ENCODE results near the gene CHRM4. TPM values are rescaled to one million over a fixed set of nuclear protein-coding genes. Genes with fewer than 3 reads are reported as not detected.

The CHRM4 gene
- total RNA-seq, 2 experiments from 2014 or later: 0.09 TPM; not detected in 1

- ChIA-PET POLR2A (interaction anchor here (1.0 kb wide), 1 partner anchor 27 kb away, joined by 3 read pairs; no protein-coding TSS in a partner anchor), CTCF (ENCODE audit: unreplicated experiment) (no interaction called here)
- TF ChIP-seq EZH2phosphoT487 (IDR thresholded peaks at IDR 0.05; ENCODE audit: borderline replicate concordance, low read depth, low read length) (no peak), CTCF (conservative IDR thresholded peaks at IDR 0.05; ENCODE audit: low read length) (no peak)
- H3K9me3 ChIP-seq (ENCODE audit: low read length): no peaks in the 10 kb centered on the region
- intact Hi-C loops (cut with micrococcal nuclease; ENCODE audit: unreplicated experiment): no loop called here
- H4K20me1 ChIP-seq (ENCODE audit: insufficient read depth, low read length): no peaks in the 10 kb centered on the region
- no peak overlapping the region for H3K4me3 ChIP-seq (ENCODE audit: low read depth, low read length, poor library complexity, severe bottlenecking)
- H2AFZ ChIP-seq (ENCODE audit: low read length): no peak overlapping the region
- H3K36me3 ChIP-seq (ENCODE audit: insufficient read depth, low read length): no peaks in the 10 kb centered on the region
- DNase-seq (ENCODE audit: low spot score): no peak
- no peaks in the 10 kb centered on the region for H3K4me1 ChIP-seq (ENCODE audit: insufficient read depth, low read length, poor library complexity, severe bottlenecking)
- H3K4me2 ChIP-seq (ENCODE audit: low read length): no peak overlapping the region
- BruUV-seq (replicated peaks): no TSS peak
- no peak overlapping the region for H3K27ac ChIP-seq (ENCODE audit: low read depth, low read length, poor library complexity, severe bottlenecking)
- H3K9me2 ChIP-seq (ENCODE audit: insufficient read depth, low read length): no peaks in the 10 kb centered on the region
- no peaks in the 10 kb centered on the region for H3K79me2 ChIP-seq (ENCODE audit: insufficient read depth, low read depth, low read length)
Observed at GRCh38 chr11:46387919-46388618, 3.5 kb downstream of the CHRM4 start.

GRCh38 chr11:46387456-46387855 lies 4.1 kb downstream of the CHRM4 start:
- Histone ChIP-seq H3K9me3 (ENCODE audit: low read length) (no peaks in the 10 kb centered on the region), H4K20me1 (ENCODE audit: insufficient read depth, low read length) (no peaks in the 10 kb centered on the region), H3K4me3 (ENCODE audit: low read depth, low read length, poor library complexity, severe bottlenecking) (no peak overlapping the region), H2AFZ (ENCODE audit: low read length) (no peak overlapping the region), H3K4me2 (ENCODE audit: low read length) (no peak overlapping the region), H3K79me2 (ENCODE audit: insufficient read depth, low read depth, low read length) (no peaks in the 10 kb centered on the region), H3K4me1 (ENCODE audit: insufficient read depth, low read length, poor library complexity, severe bottlenecking) (no peaks in the 10 kb centered on the region), H3K36me3 (ENCODE audit: insufficient read depth, low read length) (no peaks in the 10 kb centered on the region), H3K9me2 (ENCODE audit: insufficient read depth, low read length) (no peaks in the 10 kb centered on the region), H3K27ac (ENCODE audit: low read depth, low read length, poor library complexity, severe bottlenecking) (no peak overlapping the region)
- intact Hi-C loops (cut with micrococcal nuclease; ENCODE audit: unreplicated experiment): no loop called here
- CTCF ChIA-PET (ENCODE audit: unreplicated experiment): interaction anchor here (0.5 kb wide), 1 partner anchor 517 kb away, joined by 3 read pairs; no protein-coding TSS in a partner anchor
- BruUV-seq (replicated peaks): no TSS peak
- no peak for TF ChIP-seq EZH2phosphoT487 (IDR thresholded peaks at IDR 0.05; ENCODE audit: borderline replicate concordance, low read depth, low read length)
- TF ChIP-seq CTCF (conservative IDR thresholded peaks at IDR 0.05; ENCODE audit: low read length): no peak
- DNase-seq (ENCODE audit: low spot score): no peak
- POLR2A ChIA-PET: no interaction called here

- Histone ChIP-seq H2AFZ (ENCODE audit: low read length) (no peak overlapping the region), H3K9me3 (ENCODE audit: low read length) (no peaks in the 10 kb centered on the region), H3K27ac (ENCODE audit: low read depth, low read length, poor library complexity, severe bottlenecking) (no peak overlapping the region), H3K9me2 (ENCODE audit: insufficient read depth, low read length) (no peaks in the 10 kb centered on the region), H3K36me3 (ENCODE audit: insufficient read depth, low read length) (no peaks in the 10 kb centered on the region), H3K4me2 (ENCODE audit: low read length) (no peak overlapping the region), H3K4me1 (ENCODE audit: insufficient read depth, low read length, poor library complexity, severe bottlenecking) (no peaks in the 10 kb centered on the region), H4K20me1 (ENCODE audit: insufficient read depth, low read length) (no peaks in the 10 kb centered on the region), H3K79me2 (ENCODE audit: insufficient read depth, low read depth, low read length) (no peaks in the 10 kb centered on the region), H3K4me3 (ENCODE audit: low read depth, low read length, poor library complexity, severe bottlenecking) (no peak overlapping the region)
- intact Hi-C loops (cut with micrococcal nuclease; ENCODE audit: unreplicated experiment): no loop called here
- BruUV-seq (replicated peaks): no TSS peak
- ChIA-PET CTCF (ENCODE audit: unreplicated experiment) (no interaction called here), POLR2A (no interaction called here)
- DNase-seq (ENCODE audit: low spot score): no peak
- TF ChIP-seq EZH2phosphoT487 (IDR thresholded peaks at IDR 0.05; ENCODE audit: borderline replicate concordance, low read depth, low read length) (no peak), CTCF (conservative IDR thresholded peaks at IDR 0.05; ENCODE audit: low read length) (no peak)
Observed at GRCh38 chr11:46386674-46387073, 4.9 kb downstream of the CHRM4 start.
